Testis (tissue), 3 donors: ENCODE results near the gene ZNF420. TPM values are rescaled to one million over a fixed set of nuclear protein-coding genes. Genes with fewer than 3 reads are reported as not detected.

Source experiments
- DNase-seq: peaks from one replicate; pipeline ENCODE4 v3.0.0-alpha.2; 2019
- H3K27ac ChIP-seq, 2 donors: fragments of 200-600 bp; sonication (generic); one replicate each; pipeline ENCODE4 v1.5.1; 2019
- H3K27me3 ChIP-seq: fragments of 200-600 bp; sonication (generic); one replicate; pipeline ENCODE4 v1.5.1; 2019
- H3K36me3 ChIP-seq: fragments of 200-600 bp; sonication (generic); one replicate; pipeline ENCODE4 v1.5.1; 2017; ENCODE audit warnings: low read depth; ENCODE audit errors: missing control alignments
- H3K4me1 ChIP-seq: fragments of 200-600 bp; sonication (generic); one replicate; pipeline ENCODE4 v1.5.1; 2019
- H3K4me3 ChIP-seq, 2 donors: fragments of 200-600 bp; sonication (generic); one replicate each; pipeline ENCODE4 v1.5.1; 2017 to 2019
- H3K9me3 ChIP-seq: fragments of 200-600 bp; sonication (generic); one replicate; pipeline ENCODE4 v1.5.1; 2017
- POLR2A ChIP-seq: fragments of 450-650 bp; IDR thresholded peaks from one replicate; pipeline ENCODE4 v1.6.1; 2017; ENCODE audit warnings: antibody characterized with exemption, mild to moderate bottlenecking, moderate library complexity
- WGBS, 2 donors: methylation state at CpG; one replicate each; pipeline ENCODE4 v1.1.5; 2018; 5-methylcytosine and 5-hydroxymethylcytosine counted together
- intact Hi-C: fragments of 100-400 bp; cut with DNase I; formaldehyde crosslinking; loops from one replicate; pipeline ENCODE4 v1.15.1; 2023; ENCODE audit warnings: low total_unique reads
- polyA plus RNA-seq: library from polyadenylated mRNA; stranded (reverse); fragments of 350-450 nt; fragmentation: Illumina TruSeq; extraction: RNeasy Lipid Tissue Mini Kit (QIAGEN cat#74804); gene quantifications from one replicate; pipeline ENCODE4 v1.2.3, GENCODE V29; 2014; ENCODE audit warnings: low read depth, low replicate concordance; ENCODE audit not compliant: insufficient read depth
- total RNA-seq, 2 donors: library from RNA; depleted of rRNA; stranded (reverse); fragments of >200 nt; gene quantifications; one replicate each; pipeline ENCODE4 v1.2.3, GENCODE V29; 2016
- TF ChIP-seq, protein P1 (sequence below), 3 experiments: fragments of 450-650 bp in 2 of 3; fragments of 200-600 bp in 1 of 3; sonication (generic) in 1 of 3; IDR thresholded peaks; one replicate each; pipeline ENCODE4 v1.5.1; 2016 to 2019; ENCODE audit warnings: antibody characterized with exemption in 3 of 3, mild to moderate bottlenecking in 2 of 3, moderate library complexity in 1 of 3

The ZNF420 gene
- total and polyA plus RNA-seq, 3 donors from 2014 or later: 17.6 to 17.8 (median 17.7) TPM

DNA sequence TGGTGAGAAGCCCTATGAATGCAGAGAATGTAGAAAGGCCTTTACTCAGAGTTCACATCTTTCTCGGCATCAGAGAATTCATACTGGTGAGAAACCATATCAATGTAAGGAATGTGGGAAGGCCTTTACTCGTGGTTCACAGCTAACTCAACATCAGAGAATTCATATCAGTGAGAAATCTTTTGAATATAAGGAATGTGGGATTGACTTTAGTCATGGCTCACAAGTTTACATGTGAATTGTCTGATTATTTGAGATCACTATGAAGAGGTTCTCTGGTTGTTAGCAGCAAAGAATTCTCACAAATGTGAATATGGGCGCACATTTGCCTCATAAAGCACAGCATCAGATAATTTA is 50.6 kb downstream of the ZNF420 start:
- TF ChIP-seq, protein P1, sequence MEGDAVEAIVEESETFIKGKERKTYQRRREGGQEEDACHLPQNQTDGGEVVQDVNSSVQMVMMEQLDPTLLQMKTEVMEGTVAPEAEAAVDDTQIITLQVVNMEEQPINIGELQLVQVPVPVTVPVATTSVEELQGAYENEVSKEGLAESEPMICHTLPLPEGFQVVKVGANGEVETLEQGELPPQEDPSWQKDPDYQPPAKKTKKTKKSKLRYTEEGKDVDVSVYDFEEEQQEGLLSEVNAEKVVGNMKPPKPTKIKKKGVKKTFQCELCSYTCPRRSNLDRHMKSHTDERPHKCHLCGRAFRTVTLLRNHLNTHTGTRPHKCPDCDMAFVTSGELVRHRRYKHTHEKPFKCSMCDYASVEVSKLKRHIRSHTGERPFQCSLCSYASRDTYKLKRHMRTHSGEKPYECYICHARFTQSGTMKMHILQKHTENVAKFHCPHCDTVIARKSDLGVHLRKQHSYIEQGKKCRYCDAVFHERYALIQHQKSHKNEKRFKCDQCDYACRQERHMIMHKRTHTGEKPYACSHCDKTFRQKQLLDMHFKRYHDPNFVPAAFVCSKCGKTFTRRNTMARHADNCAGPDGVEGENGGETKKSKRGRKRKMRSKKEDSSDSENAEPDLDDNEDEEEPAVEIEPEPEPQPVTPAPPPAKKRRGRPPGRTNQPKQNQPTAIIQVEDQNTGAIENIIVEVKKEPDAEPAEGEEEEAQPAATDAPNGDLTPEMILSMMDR (IDR thresholded peaks at IDR 0.05): no peak
- no peak for TF ChIP-seq POLR2A
- H3K4me3 ChIP-seq: no peak overlapping the region
- no peak for DNase-seq
- intact Hi-C loops: no loop called here
- no peaks in the 10 kb centered on the region for H3K36me3 ChIP-seq
- H3K9me3 ChIP-seq: no peaks in the 10 kb centered on the region
- H3K27me3 ChIP-seq: no peaks in the 10 kb centered on the region
- 96 to 100% methylated on average over 3 of the region's 3 CpGs for WGBS, 2 donors
- no peak overlapping the region for H3K27ac ChIP-seq
- H3K4me1 ChIP-seq: no peaks in the 10 kb centered on the region

DNA sequence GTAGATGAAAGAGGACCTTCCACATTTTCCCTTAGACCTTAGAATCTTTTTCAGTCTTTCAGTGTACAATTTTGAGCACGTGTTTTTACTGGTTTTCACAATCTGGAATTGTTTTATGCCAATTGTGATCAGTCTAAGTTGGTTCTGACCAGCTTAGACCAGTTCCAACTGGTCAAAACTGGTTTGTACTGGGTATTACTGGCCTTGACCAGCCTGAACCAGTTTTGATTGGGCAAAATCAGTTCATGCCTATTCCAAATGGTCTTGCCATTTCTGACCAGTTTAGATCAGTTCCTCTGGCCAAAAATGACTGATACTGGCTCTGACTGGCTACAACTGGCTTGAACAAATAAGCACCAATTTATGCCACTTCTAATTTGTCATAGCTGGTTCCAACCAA is 57.9 kb downstream of the ZNF420 start:
- WGBS, 2 donors: 27 to 35% methylated on average over 1 of the region's 1 CpG
- no peak for TF ChIP-seq POLR2A
- TF ChIP-seq, protein P1 (IDR thresholded peaks at IDR 0.05): no peak
- no peak overlapping the region for H3K4me3 ChIP-seq

DNA sequence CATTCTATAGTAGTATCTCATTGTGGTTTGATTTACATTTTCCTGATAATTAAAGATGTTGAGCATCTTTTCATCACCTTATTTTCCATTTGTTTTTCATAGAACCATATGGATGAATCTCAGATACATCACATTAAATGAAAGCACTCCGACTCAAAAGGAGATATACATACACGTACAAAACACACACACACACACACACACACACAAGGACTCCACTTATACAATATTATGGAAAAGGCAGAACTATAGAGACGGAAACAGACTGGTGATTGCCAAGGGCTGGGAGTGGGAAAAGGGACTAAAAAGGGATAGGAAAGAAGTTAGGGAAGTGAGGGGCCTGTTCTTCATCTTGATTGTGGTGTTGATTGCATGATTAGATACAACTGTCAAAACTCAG is 70.0 kb downstream of the ZNF420 start:
- WGBS, 2 donors: 90 to 98% methylated on average over 3 of the region's 3 CpGs
- H3K9me3 ChIP-seq: no peaks in the 10 kb centered on the region
- no peaks in the 10 kb centered on the region for H3K4me1 ChIP-seq
- H3K27me3 ChIP-seq: no peaks in the 10 kb centered on the region
- intact Hi-C loops: no loop called here
- no peaks in the 10 kb centered on the region for H3K36me3 ChIP-seq
- TF ChIP-seq POLR2A: no peak
- TF ChIP-seq, protein P1 (IDR thresholded peaks at IDR 0.05): no peak
- H3K27ac ChIP-seq: no peak overlapping the region
- H3K4me3 ChIP-seq: no peak overlapping the region
- DNase-seq: no peak

More for the DNA sequence above, 57.9 kb downstream of the ZNF420 start:
- H3K4me1 ChIP-seq: no peaks in the 10 kb centered on the region
- H3K27ac ChIP-seq: no peak overlapping the region
- H3K27me3 ChIP-seq: no peaks in the 10 kb centered on the region
- intact Hi-C loops: no loop called here
- no peaks in the 10 kb centered on the region for H3K9me3 ChIP-seq
- H3K36me3 ChIP-seq: no peaks in the 10 kb centered on the region
- DNase-seq: no peak

DNA sequence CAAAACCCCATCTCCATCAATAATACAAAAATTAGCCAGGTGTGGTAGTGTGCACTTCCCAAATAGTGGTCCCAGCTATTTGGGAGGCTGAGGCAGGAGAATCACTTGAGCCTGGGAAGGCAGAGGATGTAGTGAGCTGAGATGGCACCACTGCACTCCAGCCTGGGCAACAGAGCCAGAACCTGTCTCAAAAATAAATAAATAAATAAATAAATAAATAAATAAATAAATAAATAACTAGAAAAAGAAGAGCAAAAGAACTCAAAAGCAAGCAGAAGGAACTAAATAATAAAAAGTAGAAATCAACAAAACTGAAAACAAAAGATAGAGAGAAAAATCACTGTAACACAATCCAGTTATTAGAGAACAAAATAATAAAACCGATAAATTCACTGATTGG is 81.9 kb downstream of the ZNF420 start:
- peaks cover 3% of the 10 kb centered on the region for H3K36me3 ChIP-seq
- H3K9me3 ChIP-seq: no peaks in the 10 kb centered on the region
- no peak for DNase-seq
- no peak for TF ChIP-seq POLR2A
- TF ChIP-seq, protein P1 (IDR thresholded peaks at IDR 0.05): no peak
- H3K27me3 ChIP-seq: no peaks in the 10 kb centered on the region
- H3K4me1 ChIP-seq: no peaks in the 10 kb centered on the region
- no peak overlapping the region for H3K27ac ChIP-seq
- WGBS, 2 donors: 90 to 92% methylated on average over 1 of the region's 1 CpG
- no peak overlapping the region for H3K4me3 ChIP-seq
- intact Hi-C loops: no loop called here

DNA sequence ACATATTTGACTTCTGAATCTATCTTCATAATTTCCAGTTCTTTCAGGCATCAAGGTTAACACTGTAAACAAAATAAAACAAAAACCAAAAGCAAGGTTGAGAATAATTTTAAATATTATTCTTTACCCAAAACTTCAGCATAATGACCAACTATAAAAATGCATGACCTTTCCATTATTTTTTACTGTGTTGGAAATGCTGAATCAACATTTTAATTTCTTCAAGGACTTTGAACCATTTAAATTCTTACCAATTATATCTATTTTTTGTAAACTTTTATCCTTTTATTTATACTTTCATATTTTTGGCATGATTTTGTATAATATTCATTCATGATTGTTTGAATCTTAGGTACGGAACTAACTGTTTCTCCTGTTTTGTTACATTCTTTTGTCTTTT is 87.4 kb downstream of the ZNF420 start:
- Histone ChIP-seq H3K4me1 (no peaks in the 10 kb centered on the region), H3K36me3 (no peaks in the 10 kb centered on the region), H3K4me3 (no peak overlapping the region), H3K27me3 (no peaks in the 10 kb centered on the region), H3K27ac (no peak overlapping the region), H3K9me3 (no peaks in the 10 kb centered on the region)
- intact Hi-C loops: no loop called here
- WGBS, 2 donors: 55 to 63% methylated on average over 1 of the region's 1 CpG
- no peak for DNase-seq
- TF ChIP-seq, protein P1 (IDR thresholded peaks at IDR 0.05): no peak
- no peak for TF ChIP-seq POLR2A
